Central memory CD8-positive, alpha-beta T cell (primary cell): ENCODE results near the gene MSH2.
"Not testable (repeated sequence)": the region's sequence is repeated elsewhere in the genome, so short reads cannot be mapped to it uniquely, and the experiment has no call there.

Experiments
- ATAC-seq: fragments of 150-1000 bp; cut with Tn5 transposase; replicated peaks from 2 replicates; pipeline ENCODE4 v1.10.0; 2022; ENCODE audit warnings: mild to moderate bottlenecking, moderate FRiP score, moderate number of reproducible peaks; ENCODE audit not compliant: poor library complexity, severe bottlenecking; ENCODE audit errors: extremely low read depth
- DNase-seq, 2 donors: peaks; one replicate each; pipeline ENCODE4 v3.0.0; 2021; ENCODE audit warnings: low spot score in 2 of 2
- H3K27ac Mint-ChIP-seq: one replicate; pipeline ENCODE4 v1.8.0; 2022; ENCODE audit warnings: low read depth, mild to moderate bottlenecking, moderate library complexity, mixed read lengths
- H3K27me3 Mint-ChIP-seq: one replicate; pipeline ENCODE4 v1.8.0; 2022; ENCODE audit warnings: mixed read lengths
- H3K36me3 Mint-ChIP-seq: one replicate; pipeline ENCODE4 v1.8.0; 2022; ENCODE audit warnings: mild to moderate bottlenecking, moderate library complexity, mixed read lengths; ENCODE audit not compliant: insufficient read depth
- H3K4me1 Mint-ChIP-seq: one replicate; pipeline ENCODE4 v1.8.0; 2022; ENCODE audit warnings: mixed read lengths
- H3K4me3 Mint-ChIP-seq: one replicate; pipeline ENCODE4 v1.8.0; 2022; ENCODE audit warnings: mild to moderate bottlenecking, moderate library complexity, mixed read lengths
- H3K9me3 Mint-ChIP-seq: one replicate; pipeline ENCODE4 v1.8.0; 2022; ENCODE audit warnings: mixed read lengths

Gene MSH2

GRCh38 chr2:47488870-47489584, 86.1 kb downstream of the MSH2 start:
- Mint-ChIP-seq H3K27ac (no peak overlapping the region), H3K9me3 (no peaks in the 10 kb centered on the region), H3K4me1 (peaks cover 21% of the 10 kb centered on the region), H3K36me3 (peaks cover 2% of the 10 kb centered on the region), H3K27me3 (no peaks in the 10 kb centered on the region), H3K4me3 (no peak overlapping the region)
- ATAC-seq (no peak), DNase-seq (no peak)

GRCh38 chr2:47490406-47490805, 87.5 kb downstream of the MSH2 start:
- Mint-ChIP-seq H3K4me1 (peaks cover 19% of the 10 kb centered on the region), H3K27me3 (peaks cover 14% of the 10 kb centered on the region), H3K36me3 (peaks cover under 1% of the 10 kb centered on the region), H3K9me3 (no peaks in the 10 kb centered on the region), H3K4me3 (no peak overlapping the region), H3K27ac (no peak overlapping the region)
- DNase-seq (no peak), ATAC-seq (no peak)

GRCh38 chr2:47493317-47494035, 90.5 kb downstream of the MSH2 start:
- H3K36me3 Mint-ChIP-seq, result no peaks in the 10 kb centered on the region
- peaks cover 4% of the 10 kb centered on the region for H3K4me1 Mint-ChIP-seq
- ATAC-seq, result no peak
- no peak for DNase-seq
- H3K9me3 Mint-ChIP-seq, result no peaks in the 10 kb centered on the region
- H3K4me3 Mint-ChIP-seq, result no peak overlapping the region
- peaks cover 15% of the 10 kb centered on the region for H3K27me3 Mint-ChIP-seq
- H3K27ac Mint-ChIP-seq, result no peak overlapping the region

GRCh38 chr2:47494267-47495130, 91.5 kb downstream of the MSH2 start:
- H3K27me3 Mint-ChIP-seq, result peaks cover 15% of the 10 kb centered on the region
- no peak overlapping the region for H3K4me3 Mint-ChIP-seq
- H3K9me3 Mint-ChIP-seq, result no peaks in the 10 kb centered on the region
- ATAC-seq (no peak), DNase-seq (no peak)
- no peak overlapping the region for H3K27ac Mint-ChIP-seq
- no peaks in the 10 kb centered on the region for H3K4me1 Mint-ChIP-seq
- H3K36me3 Mint-ChIP-seq, result no peaks in the 10 kb centered on the region

- peaks cover 15% of the 10 kb centered on the region for H3K27me3 Mint-ChIP-seq
- no peak for ATAC-seq
- peaks cover 5% of the 10 kb centered on the region for H3K4me1 Mint-ChIP-seq
- H3K9me3 Mint-ChIP-seq, result no peaks in the 10 kb centered on the region
- no peak overlapping the region for H3K4me3 Mint-ChIP-seq
- H3K36me3 Mint-ChIP-seq, result no peaks in the 10 kb centered on the region
- H3K27ac Mint-ChIP-seq, result no peak overlapping the region
- DNase-seq, result no peak
These were observed 95.0 kb downstream of the MSH2 start for GRCh38 chr2:47497843-47498460.

GRCh38 chr2:47499093-47499492, 96.1 kb downstream of the MSH2 start:
- ATAC-seq (no peak), DNase-seq (no peak)
- no peak overlapping the region for H3K27ac Mint-ChIP-seq
- no peaks in the 10 kb centered on the region for H3K36me3 Mint-ChIP-seq
- H3K4me1 Mint-ChIP-seq, result peaks cover 5% of the 10 kb centered on the region
- no peak overlapping the region for H3K4me3 Mint-ChIP-seq
- no peaks in the 10 kb centered on the region for H3K9me3 Mint-ChIP-seq
- peaks cover 17% of the 10 kb centered on the region for H3K27me3 Mint-ChIP-seq

GRCh38 chr2:47499621-47500309, 96.8 kb downstream of the MSH2 start:
- DNase-seq, result no peak
- H3K27me3 Mint-ChIP-seq, result peaks cover 17% of the 10 kb centered on the region
- no peaks in the 10 kb centered on the region for H3K9me3 Mint-ChIP-seq
- peaks cover 5% of the 10 kb centered on the region for H3K4me1 Mint-ChIP-seq
- H3K4me3 Mint-ChIP-seq, result no peak overlapping the region
- ATAC-seq, result no peak
- H3K36me3 Mint-ChIP-seq, result no peaks in the 10 kb centered on the region
- H3K27ac Mint-ChIP-seq, result no peak overlapping the region

- H3K27me3 Mint-ChIP-seq, result peaks cover 9% of the 10 kb centered on the region
- ATAC-seq (no peak), DNase-seq (no peak)
- H3K27ac Mint-ChIP-seq, result peak overlapping the region; percentile 35
- H3K9me3 Mint-ChIP-seq, result peaks cover 6% of the 10 kb centered on the region
- H3K36me3 Mint-ChIP-seq, result no peaks in the 10 kb centered on the region
- peaks cover 5% of the 10 kb centered on the region for H3K4me1 Mint-ChIP-seq
- H3K4me3 Mint-ChIP-seq, result no peak overlapping the region
These were observed 98.6 kb downstream of the MSH2 start for GRCh38 chr2:47501374-47502200.

- not testable (repeated sequence) for H3K27ac Mint-ChIP-seq, DNase-seq, H3K9me3 Mint-ChIP-seq, H3K36me3 Mint-ChIP-seq, H3K4me1 Mint-ChIP-seq, ATAC-seq, H3K27me3 Mint-ChIP-seq, H3K4me3 Mint-ChIP-seq
These were observed 99.5 kb downstream of the MSH2 start for GRCh38 chr2:47502498-47502897.

GRCh38 chr2:47503481-47504070, 100.6 kb downstream of the MSH2 start:
- ATAC-seq, result no peak
- H3K36me3 Mint-ChIP-seq, result no peaks in the 10 kb centered on the region
- H3K4me1 Mint-ChIP-seq, result peaks cover 5% of the 10 kb centered on the region
- DNase-seq, result no peak
- H3K9me3 Mint-ChIP-seq, result peaks cover 6% of the 10 kb centered on the region
- no peak overlapping the region for H3K4me3 Mint-ChIP-seq
- H3K27ac Mint-ChIP-seq, result no peak overlapping the region
- peaks cover 9% of the 10 kb centered on the region for H3K27me3 Mint-ChIP-seq

- no peaks in the 10 kb centered on the region for H3K36me3 Mint-ChIP-seq
- no peak overlapping the region for H3K27ac Mint-ChIP-seq
- peaks cover 5% of the 10 kb centered on the region for H3K4me1 Mint-ChIP-seq
- peaks cover 9% of the 10 kb centered on the region for H3K27me3 Mint-ChIP-seq
- ATAC-seq, result no peak
- H3K4me3 Mint-ChIP-seq, result no peak overlapping the region
- H3K9me3 Mint-ChIP-seq, result peaks cover 6% of the 10 kb centered on the region
- DNase-seq, result no peak
These were observed 101.3 kb downstream of the MSH2 start for GRCh38 chr2:47504174-47504810.
